ENCODE measurements around the gene RPS6KA2.

DNA sequence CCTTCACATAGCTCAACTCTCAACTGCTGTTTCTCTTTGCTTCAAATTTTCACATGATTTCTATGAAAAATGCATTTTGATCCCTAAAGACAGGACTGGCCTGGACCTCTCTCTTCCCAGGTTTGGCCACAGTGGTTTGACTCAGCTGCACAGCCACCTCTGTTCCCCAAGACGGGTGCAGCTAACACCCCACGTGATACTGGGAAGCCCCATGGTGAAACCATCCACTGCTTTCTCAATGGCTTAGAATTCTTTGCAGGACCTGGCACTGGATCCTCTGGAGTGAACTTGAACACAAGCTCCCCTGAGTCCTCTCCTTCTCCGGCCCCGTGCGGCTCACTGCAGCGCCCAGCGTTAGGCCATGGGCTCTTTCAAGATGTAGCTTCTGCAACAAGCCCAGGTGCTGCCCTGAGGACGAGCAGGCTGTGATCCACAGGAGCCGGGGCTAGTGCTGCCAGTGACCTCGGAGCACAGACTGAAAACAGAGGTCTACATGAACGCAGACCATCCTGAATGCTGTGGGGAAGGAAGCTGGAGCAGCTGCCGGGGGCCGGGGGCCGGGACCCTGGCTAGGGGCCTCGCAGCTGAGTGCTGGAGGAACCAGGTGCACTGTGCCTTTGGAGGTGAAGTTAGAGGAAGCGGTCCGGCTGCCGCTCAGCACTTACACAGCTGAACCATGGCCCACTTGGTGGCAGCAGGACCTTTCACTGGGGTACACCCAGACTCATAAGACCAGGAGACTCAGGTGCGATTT is 185.5 kb downstream of the RPS6KA2 start:
- TF ChIP-seq, protein P1, sequence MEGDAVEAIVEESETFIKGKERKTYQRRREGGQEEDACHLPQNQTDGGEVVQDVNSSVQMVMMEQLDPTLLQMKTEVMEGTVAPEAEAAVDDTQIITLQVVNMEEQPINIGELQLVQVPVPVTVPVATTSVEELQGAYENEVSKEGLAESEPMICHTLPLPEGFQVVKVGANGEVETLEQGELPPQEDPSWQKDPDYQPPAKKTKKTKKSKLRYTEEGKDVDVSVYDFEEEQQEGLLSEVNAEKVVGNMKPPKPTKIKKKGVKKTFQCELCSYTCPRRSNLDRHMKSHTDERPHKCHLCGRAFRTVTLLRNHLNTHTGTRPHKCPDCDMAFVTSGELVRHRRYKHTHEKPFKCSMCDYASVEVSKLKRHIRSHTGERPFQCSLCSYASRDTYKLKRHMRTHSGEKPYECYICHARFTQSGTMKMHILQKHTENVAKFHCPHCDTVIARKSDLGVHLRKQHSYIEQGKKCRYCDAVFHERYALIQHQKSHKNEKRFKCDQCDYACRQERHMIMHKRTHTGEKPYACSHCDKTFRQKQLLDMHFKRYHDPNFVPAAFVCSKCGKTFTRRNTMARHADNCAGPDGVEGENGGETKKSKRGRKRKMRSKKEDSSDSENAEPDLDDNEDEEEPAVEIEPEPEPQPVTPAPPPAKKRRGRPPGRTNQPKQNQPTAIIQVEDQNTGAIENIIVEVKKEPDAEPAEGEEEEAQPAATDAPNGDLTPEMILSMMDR (IDR thresholded peaks at IDR 0.05): no peak
- no peak for TF ChIP-seq POLR2A (IDR thresholded peaks at IDR 0.05)
